Measurements from ENCODE around the gene TJP2. TPM values are rescaled to one million over a fixed set of nuclear protein-coding genes. Genes with fewer than 3 reads are reported as not detected.

The TJP2 gene
- total and polyA plus RNA-seq, 2 donors from 2014 or later, result 35.9 to 148 TPM

- Histone ChIP-seq H3K36me3 (ENCODE audit: control insufficient read depth in 2 of 3, insufficient read depth in 3 of 3, low read length in 3 of 3) (peaks cover 0 to 6% (median 5%) of the 10 kb centered on the region in 3 donors), H3K27ac (ENCODE audit: low read depth in 2 of 2, low read length in 2 of 2) (no peak overlapping the region), H3K4me1 (ENCODE audit: control insufficient read depth in 2 of 3, insufficient read depth in 2 of 3, low read depth in 1 of 3, low read length in 3 of 3) (peaks cover 0 to 2% (median 0%) of the 10 kb centered on the region in 3 donors), H3K9me3 (ENCODE audit: control insufficient read depth in 2 of 3, insufficient read depth in 1 of 3, low read length in 3 of 3) (no peaks in the 10 kb centered on the region), H3K4me3 (ENCODE audit: low read length in 3 of 3) (no peak overlapping the region), H3K9ac (ENCODE audit: low read length in 3 of 3) (no peak overlapping the region), H3K27me3 (ENCODE audit: control insufficient read depth, insufficient read depth, low read length) (no peaks in the 10 kb centered on the region)
- TF ChIP-seq CTCF (IDR thresholded peaks at IDR 0.05; ENCODE audit: borderline replicate concordance, extremely low read depth, insufficient read depth), result no peak
- intact Hi-C loops (cut with DNase I), result no loop called here
- no peak for FAIRE-seq
- no peak for DNase-seq
Measured at GRCh38 chr9:69140123-69140735, 33.8 kb upstream of the TJP2 start.

- DNase-seq, result no peak
- intact Hi-C loops (cut with DNase I), result no loop called here
- Histone ChIP-seq H3K9ac (ENCODE audit: low read length in 3 of 3) (no peak overlapping the region), H3K9me3 (ENCODE audit: control insufficient read depth in 2 of 3, insufficient read depth in 1 of 3, low read length in 3 of 3) (no peaks in the 10 kb centered on the region), H3K36me3 (ENCODE audit: control insufficient read depth in 2 of 3, insufficient read depth in 3 of 3, low read length in 3 of 3) (peaks cover 0 to 6% (median 5%) of the 10 kb centered on the region in 3 donors), H3K4me3 (ENCODE audit: low read length in 3 of 3) (no peak overlapping the region), H3K4me1 (ENCODE audit: control insufficient read depth in 2 of 3, insufficient read depth in 2 of 3, low read depth in 1 of 3, low read length in 3 of 3) (peaks cover 0 to 2% (median 0%) of the 10 kb centered on the region in 3 donors), H3K27ac (ENCODE audit: low read depth in 2 of 2, low read length in 2 of 2) (no peak overlapping the region), H3K27me3 (ENCODE audit: control insufficient read depth, insufficient read depth, low read length) (no peaks in the 10 kb centered on the region)
- FAIRE-seq, result no peak
- no peak for TF ChIP-seq CTCF (IDR thresholded peaks at IDR 0.05; ENCODE audit: borderline replicate concordance, extremely low read depth, insufficient read depth)
Measured at GRCh38 chr9:69141851-69142250, 32.2 kb upstream of the TJP2 start.

- TF ChIP-seq CTCF (IDR thresholded peaks at IDR 0.05; ENCODE audit: borderline replicate concordance, extremely low read depth, insufficient read depth), result no peak
- no peak overlapping the region for H3K27ac ChIP-seq (ENCODE audit: low read depth in 2 of 2, low read length in 2 of 2)
- no peaks in the 10 kb centered on the region for H3K27me3 ChIP-seq (ENCODE audit: control insufficient read depth, insufficient read depth, low read length)
- FAIRE-seq (no peak), DNase-seq (no peak)
- H3K4me3 ChIP-seq (ENCODE audit: low read length in 3 of 3), result no peak overlapping the region
- intact Hi-C loops (cut with DNase I), result no loop called here
- peaks cover 0 to 2% (median 0%) of the 10 kb centered on the region in 3 donors for H3K4me1 ChIP-seq (ENCODE audit: control insufficient read depth in 2 of 3, insufficient read depth in 2 of 3, low read depth in 1 of 3, low read length in 3 of 3)
- peaks cover 0 to 5% (median 4%) of the 10 kb centered on the region in 3 donors for H3K36me3 ChIP-seq (ENCODE audit: control insufficient read depth in 2 of 3, insufficient read depth in 3 of 3, low read length in 3 of 3)
- no peak overlapping the region for H3K9ac ChIP-seq (ENCODE audit: low read length in 3 of 3)
- no peaks in the 10 kb centered on the region for H3K9me3 ChIP-seq (ENCODE audit: control insufficient read depth in 2 of 3, insufficient read depth in 1 of 3, low read length in 3 of 3)
Measured at GRCh38 chr9:69143291-69143690, 30.8 kb upstream of the TJP2 start.
